Small intestine (tissue), 7 donors: ENCODE results near the gene SMYD3. TPM values are rescaled to one million over a fixed set of nuclear protein-coding genes. Genes with fewer than 3 reads are reported as not detected.

Experiments
- DNase-seq, 2 donors: peaks; one replicate each; pipeline versions ENCODE4 v3.0.0 to v3.0.0-alpha.2; 2013
- FAIRE-seq: peaks from 2 replicates; lab custom pipeline; 2012; peaks lifted over from hg19 to GRCh38; lab: Jason Lieb, UNC
- H3K27ac ChIP-seq, 3 donors: one replicate each; pipeline ENCODE4 v1.5.1; 2013; ENCODE audit warnings: low read length in 2 of 3, mild to moderate bottlenecking in 2 of 3, control low read depth in 1 of 3, inconsistent platforms in 1 of 3, low read depth in 1 of 3, moderate library complexity in 1 of 3
- H3K27me3 ChIP-seq, 3 donors: one replicate each; pipeline ENCODE4 v1.6.1; 2013; ENCODE audit warnings: low read length in 3 of 3, inconsistent platforms in 1 of 3; ENCODE audit not compliant: control insufficient read depth in 3 of 3, insufficient read depth in 3 of 3
- H3K36me3 ChIP-seq, 3 donors: one replicate each; pipeline ENCODE4 v1.6.1; 2013; ENCODE audit warnings: low read length in 3 of 3, inconsistent platforms in 1 of 3, low read depth in 1 of 3, mild to moderate bottlenecking in 1 of 3, moderate library complexity in 1 of 3; ENCODE audit not compliant: control insufficient read depth in 3 of 3, insufficient read depth in 2 of 3
- H3K4me1 ChIP-seq, 3 donors: one replicate each; pipeline ENCODE4 v1.6.1; 2013; ENCODE audit warnings: low read length in 2 of 3, inconsistent platforms in 1 of 3, low read depth in 1 of 3, mild to moderate bottlenecking in 1 of 3, moderate library complexity in 1 of 3; ENCODE audit not compliant: control insufficient read depth in 3 of 3, insufficient read depth in 2 of 3
- H3K4me3 ChIP-seq, 3 donors: one replicate each; pipeline ENCODE4 v1.5.1; 2013; ENCODE audit warnings: low read length in 3 of 3, control low read depth in 1 of 3, inconsistent platforms in 1 of 3, low read depth in 1 of 3, mild to moderate bottlenecking in 1 of 3, moderate library complexity in 1 of 3
- H3K9me3 ChIP-seq, 2 donors: one replicate each; pipeline ENCODE4 v1.6.1; 2013; ENCODE audit warnings: low read depth in 1 of 2, low read length in 1 of 2; ENCODE audit not compliant: control insufficient read depth in 2 of 2, insufficient read depth in 1 of 2
- WGBS, 3 donors: extraction: QIAGEN DNeasy Blood & Tissue Kit; methylation state at CpG; one replicate each; pipeline ENCODE4 v1.1.7; 2013; 5-methylcytosine and 5-hydroxymethylcytosine counted together
- polyA plus RNA-seq, 4 donors: library from polyadenylated mRNA; stranded (reverse) in 3 of 4; unstranded in 1 of 4; fragments of 200-250 nt in 3 of 4; fragments of 120-200 nt in 1 of 4; gene quantifications; one replicate each; pipeline versions ENCODE4 v1.2.1 to v1.2.3, GENCODE V29; 2013
- donor health status: healthy with polysubstance abuse.
- donor health status: control.
- donor health status: control.
- donor health status: Bipolar disorder and iron deficiency.
- donor health status: healthy.

Gene SMYD3
- polyA plus RNA-seq, 4 donors: 5.4 to 10.1 (median 8.5) TPM

DNA sequence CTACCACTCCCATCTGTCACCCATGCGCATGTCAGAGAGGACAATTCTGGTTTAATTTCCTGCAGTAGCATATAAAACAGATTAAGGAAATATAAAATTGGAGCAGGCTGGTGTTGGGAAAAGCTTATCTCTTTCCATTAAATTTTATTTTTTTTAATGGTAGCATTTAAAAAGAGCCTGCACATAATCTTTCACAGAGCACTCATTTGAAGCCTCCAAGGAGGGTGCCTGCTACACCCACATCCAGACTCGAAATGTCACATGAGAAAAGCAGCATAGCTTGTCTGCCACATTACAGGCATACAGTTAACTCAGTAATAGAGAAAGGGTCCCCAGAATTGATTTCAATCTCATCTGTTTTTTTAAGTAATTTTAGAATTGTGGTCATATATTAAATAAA lies 753.3 kb downstream of the SMYD3 start:
- H3K27ac ChIP-seq: no peak overlapping the region
- DNase-seq (no peak), FAIRE-seq (no peak)
- no peak overlapping the region for H3K4me3 ChIP-seq
- no peaks in the 10 kb centered on the region for H3K27me3 ChIP-seq
- H3K4me1 ChIP-seq: no peaks in the 10 kb centered on the region
- WGBS, 3 donors: 95 to 100% (median 98%) methylated on average over 2 of the region's 2 CpGs
- no peaks in the 10 kb centered on the region for H3K36me3 ChIP-seq
- H3K9me3 ChIP-seq: peaks cover 0 to 7% of the 10 kb centered on the region in 2 donors

GRCh38 chr1:245752561-245752960 lies 754.5 kb downstream of the SMYD3 start:
- DNase-seq (no peak), FAIRE-seq (no peak)
- no peak overlapping the region for H3K27ac ChIP-seq
- H3K9me3 ChIP-seq: peaks cover 0 to 7% of the 10 kb centered on the region in 2 donors
- H3K4me1 ChIP-seq: no peaks in the 10 kb centered on the region
- WGBS, 3 donors: 81 to 93% (median 84%) methylated on average over 3 of the region's 3 CpGs
- no peaks in the 10 kb centered on the region for H3K36me3 ChIP-seq
- H3K27me3 ChIP-seq: no peaks in the 10 kb centered on the region
- no peak overlapping the region for H3K4me3 ChIP-seq

DNA sequence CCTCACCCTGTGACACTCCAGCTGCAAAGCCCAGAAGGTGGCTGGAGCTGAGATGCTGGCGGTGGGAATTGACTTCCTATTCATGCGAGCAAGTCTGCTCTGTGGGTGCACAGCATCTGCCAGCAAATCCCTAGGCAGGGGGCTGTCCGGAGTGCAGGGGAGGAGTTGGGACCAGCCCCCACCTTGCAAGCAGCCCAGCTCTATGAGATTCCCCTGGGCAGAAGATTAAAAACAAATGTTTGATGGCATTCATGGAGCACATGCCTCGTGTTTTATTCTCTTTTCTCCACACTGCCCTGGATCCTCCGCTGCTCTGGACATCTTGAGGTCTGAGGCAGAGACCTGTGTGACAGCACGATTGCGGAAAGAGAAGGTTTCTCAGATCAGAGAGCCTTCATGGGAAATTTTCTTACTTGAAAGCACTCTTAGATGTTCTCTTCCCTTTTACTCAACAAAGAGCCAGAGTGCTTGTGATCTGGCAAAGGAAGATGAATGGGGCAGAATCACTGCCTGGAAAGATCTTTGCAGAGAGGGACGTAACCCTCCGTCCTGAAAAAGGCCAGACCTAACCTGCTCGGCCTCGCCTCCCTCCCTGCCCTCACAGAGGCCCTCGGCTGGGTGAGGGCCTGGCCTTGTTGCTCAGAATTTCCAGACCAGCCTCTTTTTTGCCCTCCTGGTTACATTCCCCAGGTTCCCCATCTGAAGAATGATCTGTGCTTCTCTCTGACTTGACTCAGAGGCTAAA lies 755.2 kb downstream of the SMYD3 start:
- 88 to 91% (median 90%) methylated on average over 12 of the region's 12 CpGs for WGBS, 3 donors
- no peaks in the 10 kb centered on the region for H3K4me1 ChIP-seq
- no peaks in the 10 kb centered on the region for H3K27me3 ChIP-seq
- peaks cover 0 to 7% of the 10 kb centered on the region in 2 donors for H3K9me3 ChIP-seq
- DNase-seq (no peak), FAIRE-seq (no peak)
- H3K27ac ChIP-seq: no peak overlapping the region
- no peaks in the 10 kb centered on the region for H3K36me3 ChIP-seq
- no peak overlapping the region for H3K4me3 ChIP-seq

- peaks cover 0 to 7% of the 10 kb centered on the region in 2 donors for H3K9me3 ChIP-seq
- FAIRE-seq: no peak
- no peaks in the 10 kb centered on the region for H3K36me3 ChIP-seq
- H3K27me3 ChIP-seq: no peaks in the 10 kb centered on the region
- no peaks in the 10 kb centered on the region for H3K4me1 ChIP-seq
- no peak for DNase-seq
- 72 to 89% (median 77%) methylated on average over 4 of the region's 4 CpGs for WGBS, 3 donors
- H3K27ac ChIP-seq: no peak overlapping the region
- H3K4me3 ChIP-seq: no peak overlapping the region
Measured at GRCh38 chr1:245751116-245751515, 756.0 kb downstream of the SMYD3 start.

DNA sequence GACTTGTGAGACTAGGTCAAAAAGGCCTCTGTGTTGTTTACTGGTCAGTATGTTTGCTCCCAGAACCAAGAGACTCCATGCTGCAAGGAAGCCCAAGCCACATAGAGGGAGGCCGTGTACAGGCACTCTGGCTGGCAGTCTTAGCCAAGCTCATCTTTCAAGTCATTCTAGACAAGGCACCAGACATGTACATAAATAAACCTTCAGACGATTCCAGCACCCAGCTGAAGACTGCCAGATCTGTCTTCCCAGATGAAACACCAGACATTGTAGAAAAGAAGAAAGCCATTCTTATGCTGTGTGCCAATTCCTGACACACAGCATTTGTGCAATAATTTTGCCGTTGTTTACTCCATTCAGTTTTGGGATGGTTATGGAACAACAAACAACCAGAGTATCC lies 756.8 kb downstream of the SMYD3 start:
- no peak overlapping the region for H3K4me3 ChIP-seq
- H3K36me3 ChIP-seq: no peaks in the 10 kb centered on the region
- no peaks in the 10 kb centered on the region for H3K27me3 ChIP-seq
- H3K27ac ChIP-seq: no peak overlapping the region
- 77 to 88% (median 86%) methylated on average over 3 of the region's 3 CpGs for WGBS, 3 donors
- FAIRE-seq: no peak
- peaks cover 0 to 7% of the 10 kb centered on the region in 2 donors for H3K9me3 ChIP-seq
- no peak for DNase-seq
- no peaks in the 10 kb centered on the region for H3K4me1 ChIP-seq

DNA sequence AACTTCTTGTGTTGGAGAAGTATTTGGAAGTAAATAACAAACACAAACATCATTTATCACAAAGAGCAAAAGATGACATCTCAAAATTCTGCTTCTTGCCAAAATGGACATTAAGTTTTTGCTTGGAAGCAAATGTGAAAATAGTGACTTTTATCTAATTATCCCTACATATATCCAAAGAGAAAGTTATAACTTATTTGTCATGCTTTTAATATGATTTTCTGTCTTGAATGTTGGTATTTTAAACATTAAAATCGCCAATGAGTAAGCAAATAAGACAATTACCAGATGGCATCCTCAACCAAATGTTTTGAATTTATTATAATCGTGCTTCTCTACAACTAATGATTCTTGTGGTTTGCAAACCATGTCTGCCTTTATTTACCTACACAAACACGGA lies 758.0 kb downstream of the SMYD3 start:
- 75 to 88% (median 86%) methylated on average over 3 of the region's 3 CpGs for WGBS, 3 donors
- no peak for DNase-seq
- Histone ChIP-seq H3K27ac (no peak overlapping the region), H3K4me1 (no peaks in the 10 kb centered on the region), H3K36me3 (no peaks in the 10 kb centered on the region), H3K27me3 (no peaks in the 10 kb centered on the region), H3K4me3 (no peak overlapping the region), H3K9me3 (no peaks in the 10 kb centered on the region)
- FAIRE-seq: no peak

DNA sequence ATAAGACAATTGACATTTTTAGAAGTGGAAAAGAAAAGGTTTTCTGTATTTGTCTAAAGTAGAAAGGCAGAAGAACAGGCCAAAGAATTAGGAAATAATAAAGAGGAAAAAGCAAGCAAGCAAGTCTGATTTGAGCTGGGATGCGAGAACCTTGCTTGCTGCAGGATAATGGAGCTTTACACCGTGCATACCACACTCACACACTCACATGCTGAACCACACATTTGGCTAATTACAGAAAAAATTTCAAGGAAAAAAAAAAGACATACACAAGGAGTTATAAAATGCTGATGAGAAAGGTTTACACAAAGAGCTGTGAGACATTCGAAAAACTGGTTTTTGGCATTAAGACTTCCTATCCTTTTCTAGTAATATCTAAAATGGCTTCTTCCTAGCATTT lies 758.4 kb downstream of the SMYD3 start:
- DNase-seq (no peak), FAIRE-seq (no peak)
- Histone ChIP-seq H3K36me3 (no peaks in the 10 kb centered on the region), H3K4me1 (no peaks in the 10 kb centered on the region), H3K27ac (no peak overlapping the region), H3K4me3 (no peak overlapping the region), H3K9me3 (no peaks in the 10 kb centered on the region), H3K27me3 (no peaks in the 10 kb centered on the region)
- WGBS, 3 donors: 81 to 94% (median 93%) methylated on average over 3 of the region's 3 CpGs

DNA sequence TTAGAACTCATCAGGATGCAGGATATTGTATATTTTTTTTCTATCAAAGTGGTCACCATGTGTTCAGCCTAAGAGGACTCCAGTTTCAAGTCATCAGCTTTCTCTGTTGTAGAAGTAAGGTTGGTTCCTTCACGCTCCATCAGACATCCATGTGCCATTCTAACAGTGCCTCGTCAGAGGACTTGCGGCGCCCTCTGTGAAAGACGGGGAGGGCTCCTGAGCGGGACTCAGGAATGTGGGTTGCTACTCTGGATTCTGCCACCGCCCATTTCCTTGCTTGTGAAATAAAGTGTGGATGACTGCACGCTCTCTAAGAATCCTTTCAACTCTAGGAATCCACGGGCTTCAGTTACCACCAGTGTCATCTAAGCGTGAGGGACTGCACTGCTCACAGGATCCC lies 758.8 kb downstream of the SMYD3 start:
- no peak for FAIRE-seq
- H3K9me3 ChIP-seq: no peaks in the 10 kb centered on the region
- H3K27ac ChIP-seq: no peak overlapping the region
- H3K27me3 ChIP-seq: no peaks in the 10 kb centered on the region
- H3K4me3 ChIP-seq: no peak overlapping the region
- H3K36me3 ChIP-seq: no peaks in the 10 kb centered on the region
- H3K4me1 ChIP-seq: no peaks in the 10 kb centered on the region
- WGBS, 3 donors: 74 to 87% (median 78%) methylated on average over 10 of the region's 10 CpGs
- no peak for DNase-seq

GRCh38 chr1:245742896-245743295 lies 764.2 kb downstream of the SMYD3 start:
- H3K27ac ChIP-seq: no peak overlapping the region
- WGBS, 3 donors: 74 to 87% (median 81%) methylated on average over 9 of the region's 9 CpGs
- FAIRE-seq (no peak), DNase-seq (no peak)
- no peaks in the 10 kb centered on the region for H3K4me1 ChIP-seq
- H3K4me3 ChIP-seq: no peak overlapping the region
- no peaks in the 10 kb centered on the region for H3K27me3 ChIP-seq
- no peaks in the 10 kb centered on the region for H3K9me3 ChIP-seq
- H3K36me3 ChIP-seq: no peaks in the 10 kb centered on the region
